Right atrium auricular region (tissue), 2 donors: Measurements from ENCODE around the gene CD151. TPM values are rescaled to one million over a fixed set of nuclear protein-coding genes. Genes with fewer than 3 reads are reported as not detected.
A peak's percentile ranks its signal among the peaks of the same experiment; 100 is the strongest.

Experiments
- DNase-seq: peaks from one replicate; pipeline ENCODE4 v3.0.0-alpha.2; 2019; ENCODE audit warnings: low spot score
- H3K27ac ChIP-seq, 2 donors: fragments of 200-600 bp; sonication (generic); 1 replicate in 1 of 2; 2 replicates in 1 of 2; pipeline ENCODE4 v1.5.1; 2016 to 2019
- H3K27me3 ChIP-seq, 2 donors: fragments of 200-600 bp; sonication (generic); one replicate each; pipeline versions ENCODE4 v1.5.1 to v1.6.0; 2017 to 2019
- H3K36me3 ChIP-seq: fragments of 200-600 bp; sonication (generic); one replicate; pipeline ENCODE4 v1.5.1; 2016
- H3K4me1 ChIP-seq, 2 donors: fragments of 200-600 bp; sonication (generic); one replicate each; pipeline versions ENCODE4 v1.5.1 to v1.6.0; 2017 to 2019
- H3K4me3 ChIP-seq, 2 donors: fragments of 200-600 bp; sonication (generic); 1 replicate in 1 of 2; 2 replicates in 1 of 2; pipeline ENCODE4 v1.5.1; 2017 to 2019; ENCODE audit warnings: mild to moderate bottlenecking in 1 of 2, moderate library complexity in 1 of 2
- H3K9me3 ChIP-seq, 2 donors: fragments of 200-600 bp; sonication (generic); one replicate each; pipeline ENCODE4 v1.5.1; 2019
- total RNA-seq, 2 donors: library from RNA; depleted of rRNA; stranded (reverse); fragments of >200 nt; gene quantifications; one replicate each; pipeline ENCODE4 v1.1.0, GENCODE V29; 2016
- TF ChIP-seq, protein P1 (sequence below), 2 donors: fragments of 200-600 bp; sonication (generic); IDR thresholded peaks; one replicate each; pipeline ENCODE4 v1.5.1; 2019; ENCODE audit warnings: antibody characterized with exemption in 2 of 2

Gene CD151
- total RNA-seq, 2 donors from 2014 or later, result 322 to 710 TPM

DNA sequence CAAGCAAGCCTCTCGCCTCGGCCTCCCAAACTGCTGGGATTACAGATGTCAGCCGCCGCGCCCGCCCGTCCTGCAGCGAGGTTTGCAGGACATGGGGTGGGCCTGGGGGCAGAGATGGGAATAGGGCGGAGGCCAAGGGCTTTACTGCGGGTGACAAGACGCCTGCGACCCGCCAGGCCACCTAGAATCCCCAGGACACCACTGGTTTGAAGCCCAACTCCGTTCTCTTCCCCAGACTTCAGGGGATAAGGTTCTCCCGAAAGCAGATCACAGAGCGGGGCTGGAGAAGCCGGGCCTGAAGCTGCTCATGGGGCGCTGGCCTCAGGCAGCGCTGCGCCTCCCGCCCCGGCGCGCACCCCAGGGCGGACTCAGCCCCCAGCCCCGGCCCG lies 9.2 kb downstream of the CD151 start:
- H3K4me1 ChIP-seq, result peaks cover 0 to 82% of the 10 kb centered on the region in 2 donors

GRCh38 chr11:842370-843002 lies 9.7 kb downstream of the CD151 start, which contains the start of the genes POLR2L and TSPAN4:
TSS of gene POLR2L (minus strand) at chr11:842529. CDS start at chr11:842508, 21 bp downstream.
TSS of gene TSPAN4 (plus strand) at chr11:842852. CDS start at chr11:850305, 7,453 bp downstream.
- DNase-seq, result peak; percentile 91
- Histone ChIP-seq H3K4me1 (peaks cover 0 to 81% of the 10 kb centered on the region in 2 donors), H3K9me3 (no peaks in the 10 kb centered on the region), H3K4me3 (peak within 1 kb of the TSS; percentile 86 to 97), H3K36me3 (peaks cover 34% of the 10 kb centered on the region), H3K27ac (peak within 1 kb of the TSS; percentile 95), H3K27me3 (no peaks in the 10 kb centered on the region)
- TF ChIP-seq, protein P1, sequence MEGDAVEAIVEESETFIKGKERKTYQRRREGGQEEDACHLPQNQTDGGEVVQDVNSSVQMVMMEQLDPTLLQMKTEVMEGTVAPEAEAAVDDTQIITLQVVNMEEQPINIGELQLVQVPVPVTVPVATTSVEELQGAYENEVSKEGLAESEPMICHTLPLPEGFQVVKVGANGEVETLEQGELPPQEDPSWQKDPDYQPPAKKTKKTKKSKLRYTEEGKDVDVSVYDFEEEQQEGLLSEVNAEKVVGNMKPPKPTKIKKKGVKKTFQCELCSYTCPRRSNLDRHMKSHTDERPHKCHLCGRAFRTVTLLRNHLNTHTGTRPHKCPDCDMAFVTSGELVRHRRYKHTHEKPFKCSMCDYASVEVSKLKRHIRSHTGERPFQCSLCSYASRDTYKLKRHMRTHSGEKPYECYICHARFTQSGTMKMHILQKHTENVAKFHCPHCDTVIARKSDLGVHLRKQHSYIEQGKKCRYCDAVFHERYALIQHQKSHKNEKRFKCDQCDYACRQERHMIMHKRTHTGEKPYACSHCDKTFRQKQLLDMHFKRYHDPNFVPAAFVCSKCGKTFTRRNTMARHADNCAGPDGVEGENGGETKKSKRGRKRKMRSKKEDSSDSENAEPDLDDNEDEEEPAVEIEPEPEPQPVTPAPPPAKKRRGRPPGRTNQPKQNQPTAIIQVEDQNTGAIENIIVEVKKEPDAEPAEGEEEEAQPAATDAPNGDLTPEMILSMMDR (IDR thresholded peaks at IDR 0.05), result peak in 1 of 2 donors; percentile 35

More for the DNA sequence above, 9.2 kb downstream of the CD151 start:
- Histone ChIP-seq H3K4me3 (peak overlapping the region; percentile 86 to 97), H3K36me3 (peaks cover 39% of the 10 kb centered on the region), H3K27me3 (no peaks in the 10 kb centered on the region), H3K27ac (peak overlapping the region; percentile 95), H3K9me3 (no peaks in the 10 kb centered on the region)
- TF ChIP-seq, protein P1 (IDR thresholded peaks at IDR 0.05), result no peak
- DNase-seq, result no peak

DNA sequence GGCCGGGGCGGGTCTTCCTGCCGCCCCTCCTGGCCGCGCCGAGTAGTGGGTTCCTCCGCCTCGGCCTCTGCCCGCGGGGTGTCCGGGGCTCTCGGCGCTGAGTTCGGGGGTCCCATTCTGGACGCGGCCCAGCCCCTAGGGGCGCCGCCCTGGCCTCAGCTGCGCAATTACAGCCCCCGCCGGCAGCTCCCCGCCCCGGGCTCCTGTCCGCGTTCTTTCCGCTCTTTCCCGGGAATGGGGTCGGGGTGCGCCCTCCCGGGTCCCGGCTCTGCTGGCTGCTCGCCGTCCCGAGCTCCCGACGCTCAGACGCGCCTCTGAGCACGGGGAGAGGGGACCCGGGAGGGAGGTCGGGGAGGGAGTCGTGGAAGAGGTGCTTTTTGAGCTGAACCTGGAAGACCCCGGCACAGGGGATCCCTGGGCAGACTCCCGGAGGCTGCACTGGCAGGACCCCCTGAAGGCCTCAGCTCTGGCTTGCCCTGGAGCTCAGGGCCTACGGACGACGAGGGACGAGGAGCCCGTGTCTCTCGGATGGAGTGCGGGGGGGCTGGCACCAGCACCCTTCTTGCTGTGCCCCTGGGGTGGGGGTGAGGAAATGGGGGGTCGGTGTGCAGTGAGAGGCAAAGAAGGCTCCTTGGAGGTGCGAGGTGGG lies 10.5 kb downstream of the CD151 start:
- H3K4me1 ChIP-seq, result peaks cover 0 to 85% of the 10 kb centered on the region in 2 donors
- H3K4me3 ChIP-seq, result peak overlapping the region; percentile 86 to 97
- no peaks in the 10 kb centered on the region for H3K27me3 ChIP-seq
- peaks cover 27% of the 10 kb centered on the region for H3K36me3 ChIP-seq
- H3K27ac ChIP-seq, result peak overlapping the region; percentile 95
- DNase-seq, result no peak
- TF ChIP-seq, protein P1 (IDR thresholded peaks at IDR 0.05), result peak in 1 of 2 donors; percentile 36
- no peaks in the 10 kb centered on the region for H3K9me3 ChIP-seq

GRCh38 chr11:843818-844692 lies 11.3 kb downstream of the CD151 start:
- H3K4me3 ChIP-seq, result peak overlapping the region; percentile 86 to 97
- H3K27me3 ChIP-seq, result no peaks in the 10 kb centered on the region
- peak overlapping the region; percentile 95 for H3K27ac ChIP-seq
- no peaks in the 10 kb centered on the region for H3K9me3 ChIP-seq
- TF ChIP-seq, protein P1 (IDR thresholded peaks at IDR 0.05), result no peak
- DNase-seq, result peak; percentile 97
- peaks cover 0 to 85% of the 10 kb centered on the region in 2 donors for H3K4me1 ChIP-seq
- H3K36me3 ChIP-seq, result peaks cover 18% of the 10 kb centered on the region

DNA sequence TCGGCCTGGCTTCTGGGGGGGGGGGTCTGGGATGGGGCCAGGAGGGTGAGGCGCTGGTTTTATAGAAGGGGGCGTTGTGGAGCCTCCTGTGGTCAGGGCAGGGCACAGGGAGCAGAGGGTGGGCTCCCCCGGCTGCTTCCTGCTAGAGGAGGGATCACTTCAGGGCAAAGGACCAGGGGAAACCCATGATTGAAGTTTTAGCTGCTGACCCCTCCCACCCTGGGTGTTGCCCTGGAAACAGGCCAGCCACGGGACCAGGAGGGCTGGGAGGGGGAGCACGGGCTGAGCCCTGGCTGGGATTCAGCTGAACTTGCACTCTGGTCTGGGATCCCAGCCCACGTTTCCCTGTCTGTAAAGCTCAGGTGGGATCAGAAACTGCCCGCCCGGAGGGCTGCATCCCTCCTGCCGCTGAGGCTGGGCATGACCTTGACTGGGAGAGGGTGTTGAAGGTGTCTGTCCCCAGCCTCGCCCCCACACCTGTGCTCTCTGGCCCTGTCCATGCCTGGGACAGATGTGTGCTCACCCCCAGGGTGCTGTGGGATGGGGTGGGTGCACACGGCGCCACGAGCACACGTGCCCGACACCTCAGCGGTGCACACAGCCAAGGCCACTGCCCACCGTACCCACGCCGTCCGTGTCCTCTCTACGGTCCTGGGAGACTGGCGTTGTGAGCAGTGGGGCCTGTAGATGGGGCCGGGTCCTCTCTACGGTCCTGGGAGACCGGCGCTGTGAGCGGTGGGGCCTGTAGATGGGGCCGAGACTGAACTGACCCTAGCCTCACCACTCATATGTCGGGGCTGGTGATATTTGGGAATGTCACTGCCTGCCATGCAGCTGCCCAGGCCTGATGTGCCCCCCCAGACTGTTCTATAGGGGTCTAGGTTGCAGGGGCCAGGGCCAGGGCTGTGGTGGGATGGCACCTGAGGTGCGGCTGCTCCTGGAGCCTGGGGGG lies 12.2 kb downstream of the CD151 start:
- Histone ChIP-seq H3K27ac (peak overlapping the region; percentile 95), H3K36me3 (peaks cover 9% of the 10 kb centered on the region), H3K4me1 (peaks cover 0 to 82% of the 10 kb centered on the region in 2 donors), H3K27me3 (no peaks in the 10 kb centered on the region), H3K9me3 (no peaks in the 10 kb centered on the region), H3K4me3 (peak overlapping the region; percentile 86 to 97)
- TF ChIP-seq, protein P1 (IDR thresholded peaks at IDR 0.05), result no peak
- peak; percentile 95 for DNase-seq
